H1 (cell line): Measurements from ENCODE around the gene AGBL4. TPM values are rescaled to one million over a fixed set of nuclear protein-coding genes. Genes with fewer than 3 reads are reported as not detected.

ENCODE experiments used
- BACH1 ChIP-seq: IDR thresholded peaks from 2 replicates; pipeline ENCODE4 v1.6.1; 2012; ENCODE audit warnings: low read length, improper control_type of control experiment
- CREB1 ChIP-seq: IDR thresholded peaks from 2 replicates; pipeline ENCODE4 v1.6.1; 2012; ENCODE audit warnings: inconsistent platforms
- CTBP2 ChIP-seq: IDR thresholded peaks from 2 replicates; pipeline ENCODE4 v1.7.0; 2011; ENCODE audit warnings: borderline replicate concordance, mild to moderate bottlenecking, moderate library complexity, mixed read lengths, low read length; ENCODE audit not compliant: insufficient read depth, insufficient read length
- EGR1 ChIP-seq: IDR thresholded peaks from 2 replicates; pipeline ENCODE4 v1.6.1; 2011; ENCODE audit warnings: low read depth, low read length, borderline replicate concordance
- GABPA ChIP-seq: IDR thresholded peaks from 2 replicates; pipeline ENCODE4 v1.6.1; 2011; ENCODE audit warnings: mild to moderate bottlenecking, low read length, moderate library complexity, borderline replicate concordance; ENCODE audit not compliant: insufficient read depth
- GTF2F1 ChIP-seq: IDR thresholded peaks from 2 replicates; pipeline ENCODE4 v1.6.1; 2012; ENCODE audit warnings: low read depth, low read length, improper control_type of control experiment, borderline replicate concordance
- JUN ChIP-seq: IDR thresholded peaks from 2 replicates; pipeline ENCODE4 v1.6.1; 2011; ENCODE audit warnings: low read depth, mild to moderate bottlenecking, improper control_type of control experiment, low read length
- NRF1 ChIP-seq: IDR thresholded peaks from 2 replicates; pipeline ENCODE4 v1.6.1; 2011; ENCODE audit warnings: mild to moderate bottlenecking, low read depth, low read length, improper control_type of control experiment
- PHF8 ChIP-seq: fragments of 200-600 bp; sonication (generic); conservative IDR thresholded peaks from 2 replicates; pipeline ENCODE4 v1.7.1; 2012; ENCODE audit warnings: low read depth, mild to moderate bottlenecking, inconsistent platforms, low read length, moderate library complexity
- RXRA ChIP-seq: IDR thresholded peaks from 2 replicates; pipeline ENCODE4 v1.6.1; 2011; ENCODE audit warnings: low read depth, mild to moderate bottlenecking, low read length, moderate library complexity; ENCODE audit not compliant: insufficient read depth
- SIN3A ChIP-seq, 2 experiments: IDR thresholded peaks in 1 of 2; conservative IDR thresholded peaks in 1 of 2; 2 replicates each; pipeline ENCODE4 v1.6.1; 2011 to 2012; ENCODE audit warnings: low read length in 2 of 2, improper control_type of control experiment in 1 of 2, low read depth in 1 of 2, mild to moderate bottlenecking in 1 of 2
- SP2 ChIP-seq: IDR thresholded peaks from 2 replicates; pipeline ENCODE4 v1.6.1; 2012; ENCODE audit warnings: mild to moderate bottlenecking, low read length, inconsistent platforms
- SP4 ChIP-seq: IDR thresholded peaks from 2 replicates; pipeline ENCODE4 v1.6.1; 2012; ENCODE audit warnings: low read length, inconsistent platforms
- TBP ChIP-seq: IDR thresholded peaks from 2 replicates; pipeline ENCODE4 v1.6.1; 2011; ENCODE audit warnings: low read depth, low read length, improper control_type of control experiment
- TEAD4 ChIP-seq: IDR thresholded peaks from 2 replicates; pipeline ENCODE4 v1.6.1; 2012; ENCODE audit warnings: low read depth, low read length, inconsistent platforms, mixed read lengths
- polyA plus RNA-seq, 7 experiments: library from polyadenylated mRNA; depleted of rRNA in 3 of 7; stranded (reverse) in 5 of 7; unstranded in 2 of 7; fragments of >200 nt in 5 of 7; fragments of 200-250 nt in 2 of 7; gene quantifications; 1 replicate in 5 of 7; 2 replicates in 1 of 7; 4 replicates in 1 of 7; pipeline versions ENCODE4 v1.2.1 to v1.2.3, GENCODE V29; 2011 to 2013; ENCODE audit warnings: missing spikeins in 2 of 7, mixed read lengths in 2 of 7
- total RNA-seq: library from RNA; stranded (reverse); fragmentation: NEBNext Ultra II Directional; extraction: Animal tissue kit (Norgen Biotek cat#: 25700); gene quantifications from 2 replicates; pipeline ENCODE4 v1.2.1, GENCODE V29; 2021
- TF ChIP-seq, protein P1 (sequence below), 3 experiments: IDR thresholded peaks; 1 replicate in 2 of 3; 2 replicates in 1 of 3; pipeline versions ENCODE4 v1.5.1 to v1.6.1; 2011; ENCODE audit warnings: low read length in 3 of 3, mild to moderate bottlenecking in 3 of 3, inconsistent platforms in 2 of 3, low read depth in 1 of 3, moderate library complexity in 1 of 3; ENCODE audit not compliant: insufficient read depth in 1 of 3; ENCODE audit errors: control extremely low read depth in 1 of 3
- TF ChIP-seq, protein P2 (sequence below): IDR thresholded peaks from 2 replicates; pipeline ENCODE4 v1.6.1; 2011; ENCODE audit warnings: low read length, improper control_type of control experiment
- TF ChIP-seq, protein P3 (sequence below): IDR thresholded peaks from 2 replicates; pipeline ENCODE4 v1.6.1; 2012; ENCODE audit warnings: low read length, inconsistent platforms
- TF ChIP-seq, protein P4 (sequence below): IDR thresholded peaks from 2 replicates; pipeline ENCODE4 v1.6.1; 2012; ENCODE audit warnings: inconsistent platforms

AGBL4 gene
- total and polyA plus RNA-seq, 2 of the 8 experiments (the other 6 are each of a cell fraction or from before 2014, with no cell fraction given), result 0.41 to 0.45 TPM

DNA sequence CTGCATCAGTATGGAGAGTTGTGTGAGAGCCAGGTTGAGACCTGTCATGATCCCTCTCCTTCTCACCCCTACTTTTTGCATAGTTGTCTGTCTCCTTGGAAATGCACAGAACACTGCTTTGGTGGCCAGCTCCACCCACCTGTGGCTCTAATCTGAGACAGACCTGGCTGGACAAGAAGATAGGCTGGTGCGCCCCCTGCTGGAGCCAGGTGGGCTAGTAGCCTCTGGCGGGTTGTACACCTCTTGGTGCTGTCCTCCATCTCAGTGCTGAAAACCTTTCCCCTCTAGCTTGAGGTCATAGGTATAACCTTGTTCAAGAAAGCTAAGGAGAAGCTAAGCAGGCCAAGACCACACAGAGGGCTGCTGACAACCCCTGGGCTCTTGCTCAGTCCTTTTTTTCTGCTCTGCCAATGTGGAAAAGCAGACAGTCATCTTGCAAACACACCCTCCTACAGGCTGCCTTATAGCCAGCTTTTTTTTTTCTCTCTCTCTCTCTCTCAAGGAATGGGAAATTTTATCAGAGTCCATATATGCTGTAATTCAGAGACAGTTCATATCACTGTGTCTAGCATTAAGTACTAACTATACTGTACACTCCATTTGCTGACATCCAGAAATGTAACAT is 1492.9 kb downstream of the AGBL4 start (continued):
- TF ChIP-seq RXRA (0 out of 2 replicates have a peak, but pooled peaks have one; percentile 30), JUN (no peak), CREB1 (no peak), SIN3A (conservative IDR thresholded peaks at IDR 0.05 in 1 of 2, IDR thresholded peaks at IDR 0.05 in 1 of 2; ENCODE audit: low read depth in 1 of 2, low read length in 2 of 2) (peak; percentile 83 to 90; a peak in 3 of 4 replicates), TEAD4 (no peak), BACH1 (no peak), SP2 (no peak), SP4 (no peak), TBP (no peak), PHF8 (no peak), GABPA (no peak), CTBP2 (no peak), NRF1 (no peak), EGR1 (no peak), GTF2F1 (no peak)
- TF ChIP-seq, protein P1, sequence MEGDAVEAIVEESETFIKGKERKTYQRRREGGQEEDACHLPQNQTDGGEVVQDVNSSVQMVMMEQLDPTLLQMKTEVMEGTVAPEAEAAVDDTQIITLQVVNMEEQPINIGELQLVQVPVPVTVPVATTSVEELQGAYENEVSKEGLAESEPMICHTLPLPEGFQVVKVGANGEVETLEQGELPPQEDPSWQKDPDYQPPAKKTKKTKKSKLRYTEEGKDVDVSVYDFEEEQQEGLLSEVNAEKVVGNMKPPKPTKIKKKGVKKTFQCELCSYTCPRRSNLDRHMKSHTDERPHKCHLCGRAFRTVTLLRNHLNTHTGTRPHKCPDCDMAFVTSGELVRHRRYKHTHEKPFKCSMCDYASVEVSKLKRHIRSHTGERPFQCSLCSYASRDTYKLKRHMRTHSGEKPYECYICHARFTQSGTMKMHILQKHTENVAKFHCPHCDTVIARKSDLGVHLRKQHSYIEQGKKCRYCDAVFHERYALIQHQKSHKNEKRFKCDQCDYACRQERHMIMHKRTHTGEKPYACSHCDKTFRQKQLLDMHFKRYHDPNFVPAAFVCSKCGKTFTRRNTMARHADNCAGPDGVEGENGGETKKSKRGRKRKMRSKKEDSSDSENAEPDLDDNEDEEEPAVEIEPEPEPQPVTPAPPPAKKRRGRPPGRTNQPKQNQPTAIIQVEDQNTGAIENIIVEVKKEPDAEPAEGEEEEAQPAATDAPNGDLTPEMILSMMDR (IDR thresholded peaks at IDR 0.05; ENCODE audit: control extremely low read depth in 1 of 3, insufficient read depth in 1 of 3, low read depth in 1 of 3, low read length in 3 of 3), result peak; percentile 93 to 99 (median 98)
- TF ChIP-seq, protein P2, sequence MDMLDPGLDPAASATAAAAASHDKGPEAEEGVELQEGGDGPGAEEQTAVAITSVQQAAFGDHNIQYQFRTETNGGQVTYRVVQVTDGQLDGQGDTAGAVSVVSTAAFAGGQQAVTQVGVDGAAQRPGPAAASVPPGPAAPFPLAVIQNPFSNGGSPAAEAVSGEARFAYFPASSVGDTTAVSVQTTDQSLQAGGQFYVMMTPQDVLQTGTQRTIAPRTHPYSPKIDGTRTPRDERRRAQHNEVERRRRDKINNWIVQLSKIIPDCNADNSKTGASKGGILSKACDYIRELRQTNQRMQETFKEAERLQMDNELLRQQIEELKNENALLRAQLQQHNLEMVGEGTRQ, result no peak
- TF ChIP-seq, protein P3, sequence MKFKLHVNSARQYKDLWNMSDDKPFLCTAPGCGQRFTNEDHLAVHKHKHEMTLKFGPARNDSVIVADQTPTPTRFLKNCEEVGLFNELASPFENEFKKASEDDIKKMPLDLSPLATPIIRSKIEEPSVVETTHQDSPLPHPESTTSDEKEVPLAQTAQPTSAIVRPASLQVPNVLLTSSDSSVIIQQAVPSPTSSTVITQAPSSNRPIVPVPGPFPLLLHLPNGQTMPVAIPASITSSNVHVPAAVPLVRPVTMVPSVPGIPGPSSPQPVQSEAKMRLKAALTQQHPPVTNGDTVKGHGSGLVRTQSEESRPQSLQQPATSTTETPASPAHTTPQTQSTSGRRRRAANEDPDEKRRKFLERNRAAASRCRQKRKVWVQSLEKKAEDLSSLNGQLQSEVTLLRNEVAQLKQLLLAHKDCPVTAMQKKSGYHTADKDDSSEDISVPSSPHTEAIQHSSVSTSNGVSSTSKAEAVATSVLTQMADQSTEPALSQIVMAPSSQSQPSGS, result no peak
- TF ChIP-seq, protein P4, sequence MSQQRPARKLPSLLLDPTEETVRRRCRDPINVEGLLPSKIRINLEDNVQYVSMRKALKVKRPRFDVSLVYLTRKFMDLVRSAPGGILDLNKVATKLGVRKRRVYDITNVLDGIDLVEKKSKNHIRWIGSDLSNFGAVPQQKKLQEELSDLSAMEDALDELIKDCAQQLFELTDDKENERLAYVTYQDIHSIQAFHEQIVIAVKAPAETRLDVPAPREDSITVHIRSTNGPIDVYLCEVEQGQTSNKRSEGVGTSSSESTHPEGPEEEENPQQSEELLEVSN, result no peak
